ENCODE results near the gene SPAG9.

GRCh38 chr17:51144266-51145022 lies 23.8 kb upstream of the SPAG9 start:
- no peak for TF ChIP-seq CTCF (IDR thresholded peaks at IDR 0.05)
- no peak for TF ChIP-seq ZFX (IDR thresholded peaks at IDR 0.05; ENCODE audit: borderline replicate concordance)
